Measurements from ENCODE around the gene NCK2.
"Not testable (repeated sequence)": the region's sequence is repeated elsewhere in the genome, so short reads cannot be mapped to it uniquely, and the experiment has no call there.

NCK2 gene

GRCh38 chr2:105769504-105769903 lies 24.8 kb downstream of the NCK2 start:
- peak; percentile 56 for DNase-seq
- H3K27ac ChIP-seq = peak overlapping the region; percentile 70
- H3K4me3 ChIP-seq (ENCODE audit: low read depth, low read length) = no peak overlapping the region
- in situ Hi-C loops (cut with HindIII; ENCODE audit: low pct_ligation_motif_present, low sequenced_read_pairs) = no loop called here
- TF ChIP-seq CTCF (IDR thresholded peaks at IDR 0.05; ENCODE audit: low read depth, low read length, missing control alignments) = peak; percentile 62
- H3K27me3 ChIP-seq (replicated peaks) = no peaks in the 10 kb centered on the region
- no peaks in the 10 kb centered on the region for H3K36me3 ChIP-seq (replicated peaks)

GRCh38 chr2:105770149-105770548 lies 25.4 kb downstream of the NCK2 start:
- TF ChIP-seq CTCF (IDR thresholded peaks at IDR 0.05; ENCODE audit: low read depth, low read length, missing control alignments) = no peak
- in situ Hi-C loops (cut with HindIII; ENCODE audit: low pct_ligation_motif_present, low sequenced_read_pairs) = no loop called here
- H3K4me3 ChIP-seq (ENCODE audit: low read depth, low read length) = no peak overlapping the region
- H3K27ac ChIP-seq = no peak overlapping the region
- H3K27me3 ChIP-seq (replicated peaks) = no peaks in the 10 kb centered on the region
- H3K36me3 ChIP-seq (replicated peaks) = no peaks in the 10 kb centered on the region
- DNase-seq = no peak

DNA sequence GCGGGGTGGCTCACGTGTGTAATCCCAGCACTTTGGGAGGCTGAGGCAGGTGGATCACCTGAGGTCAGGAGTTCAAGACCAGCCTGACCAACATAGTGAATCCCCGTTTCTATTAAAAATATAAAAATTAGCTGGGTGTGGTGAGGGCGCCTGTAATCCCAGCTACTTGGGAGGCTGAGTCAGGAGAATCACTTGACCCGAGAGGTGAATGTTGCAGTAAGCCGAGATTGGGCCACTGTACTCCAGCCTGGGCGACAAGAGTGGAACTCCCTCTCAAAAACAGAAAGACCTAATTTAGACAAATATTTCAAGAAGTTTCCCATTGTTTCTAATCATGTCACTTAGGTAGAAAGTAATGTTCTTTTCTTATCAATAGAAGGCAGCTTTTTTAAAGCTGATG lies 26.6 kb downstream of the NCK2 start:
- in situ Hi-C loops (cut with HindIII; ENCODE audit: low pct_ligation_motif_present, low sequenced_read_pairs); H3K27ac ChIP-seq; H3K4me3 ChIP-seq (ENCODE audit: low read depth, low read length); H3K27me3 ChIP-seq (replicated peaks); DNase-seq; H3K36me3 ChIP-seq (replicated peaks): not testable (repeated sequence)

GRCh38 chr2:105771836-105772235 lies 27.1 kb downstream of the NCK2 start:
- in situ Hi-C loops (cut with HindIII; ENCODE audit: low pct_ligation_motif_present, low sequenced_read_pairs) = no loop called here
- DNase-seq = no peak
- TF ChIP-seq CTCF (IDR thresholded peaks at IDR 0.05; ENCODE audit: low read depth, low read length, missing control alignments) = no peak
- Histone ChIP-seq H3K36me3 (replicated peaks) (no peaks in the 10 kb centered on the region), H3K27ac (no peak overlapping the region), H3K4me3 (ENCODE audit: low read depth, low read length) (no peak overlapping the region), H3K27me3 (replicated peaks) (no peaks in the 10 kb centered on the region)

DNA sequence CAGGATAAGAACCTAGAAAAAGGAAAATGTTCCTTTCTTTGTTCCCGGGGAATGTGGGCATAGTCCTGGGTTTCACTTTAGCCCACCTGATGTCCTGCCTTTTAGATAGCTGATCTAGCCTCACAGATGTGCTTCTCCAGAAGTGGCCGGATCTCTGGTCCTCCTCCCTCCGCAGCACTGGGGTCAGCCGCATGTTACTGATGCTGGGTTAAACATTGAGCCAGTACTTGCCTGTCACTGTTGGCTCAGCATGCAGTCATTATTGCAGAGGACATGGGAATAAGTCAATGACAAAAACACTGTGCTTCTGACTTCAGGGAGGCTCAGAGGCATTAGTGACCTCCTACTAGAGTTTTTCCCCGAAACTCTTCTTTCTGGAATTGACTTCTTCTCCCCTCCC lies 27.6 kb downstream of the NCK2 start:
- no peak for TF ChIP-seq CTCF (IDR thresholded peaks at IDR 0.05; ENCODE audit: low read depth, low read length, missing control alignments)
- in situ Hi-C loops (cut with HindIII; ENCODE audit: low pct_ligation_motif_present, low sequenced_read_pairs) = no loop called here
- Histone ChIP-seq H3K4me3 (ENCODE audit: low read depth, low read length) (no peak overlapping the region), H3K36me3 (replicated peaks) (no peaks in the 10 kb centered on the region), H3K27ac (no peak overlapping the region), H3K27me3 (replicated peaks) (no peaks in the 10 kb centered on the region)
- DNase-seq = no peak

GRCh38 chr2:105773568-105773967 lies 28.9 kb downstream of the NCK2 start:
- Histone ChIP-seq H3K4me3 (ENCODE audit: low read depth, low read length) (no peak overlapping the region), H3K36me3 (replicated peaks) (no peaks in the 10 kb centered on the region), H3K27me3 (replicated peaks) (no peaks in the 10 kb centered on the region), H3K27ac (no peak overlapping the region)
- no peak for TF ChIP-seq CTCF (IDR thresholded peaks at IDR 0.05; ENCODE audit: low read depth, low read length, missing control alignments)
- DNase-seq = no peak
- in situ Hi-C loops (cut with HindIII; ENCODE audit: low pct_ligation_motif_present, low sequenced_read_pairs) = no loop called here

Data from brain microvascular endothelial cell (primary cell).